ENCODE measurements around the gene TANGO2.

TANGO2 gene

GRCh38 chr22:20027966-20028854 lies 7.3 kb downstream of the TANGO2 start:
- no peak for DNase-seq (ENCODE audit: low spot score)

GRCh38 chr22:20028855-20029549 lies 8.1 kb downstream of the TANGO2 start:
- no peak for DNase-seq (ENCODE audit: low spot score)

GRCh38 chr22:20029550-20030225 lies 8.8 kb downstream of the TANGO2 start:
- DNase-seq (ENCODE audit: low spot score) = no peak

- no peak for DNase-seq (ENCODE audit: low spot score)
Measured at GRCh38 chr22:20031732-20032406, 11.0 kb downstream of the TANGO2 start.

GRCh38 chr22:20032407-20032991 lies 11.6 kb downstream of the TANGO2 start:
- DNase-seq (ENCODE audit: low spot score) = no peak

GRCh38 chr22:20033045-20033706 lies 12.3 kb downstream of the TANGO2 start:
- no peak for DNase-seq (ENCODE audit: low spot score)

GRCh38 chr22:20034143-20034542 lies 13.2 kb downstream of the TANGO2 start:
- no peak for DNase-seq (ENCODE audit: low spot score)

- DNase-seq (ENCODE audit: low spot score) = no peak
Measured at GRCh38 chr22:20035375-20036083, 14.6 kb downstream of the TANGO2 start.

GRCh38 chr22:20036084-20036482 lies 15.2 kb downstream of the TANGO2 start:
- no peak for DNase-seq (ENCODE audit: low spot score)

- no peak for DNase-seq (ENCODE audit: low spot score)
Measured at GRCh38 chr22:20036535-20037392, 15.9 kb downstream of the TANGO2 start.

GRCh38 chr22:20037419-20037818 lies 16.5 kb downstream of the TANGO2 start:
- no peak for DNase-seq (ENCODE audit: low spot score)

GRCh38 chr22:20038574-20038973 lies 17.7 kb downstream of the TANGO2 start:
- no peak for DNase-seq (ENCODE audit: low spot score)

GRCh38 chr22:20039683-20040325 lies 18.9 kb downstream of the TANGO2 start:
- DNase-seq (ENCODE audit: low spot score) = no peak

- DNase-seq (ENCODE audit: low spot score) = no peak
Measured at GRCh38 chr22:20040327-20041200, 19.7 kb downstream of the TANGO2 start.

- DNase-seq (ENCODE audit: low spot score) = no peak
Measured at GRCh38 chr22:20043057-20043996, 22.4 kb downstream of the TANGO2 start.

GRCh38 chr22:20043997-20044342 lies 23.1 kb downstream of the TANGO2 start:
- no peak for DNase-seq (ENCODE audit: low spot score)

Data from hepatic stellate cell (primary cell).